ENCODE measurements around the gene KRT7.

The KRT7 gene

GRCh38 chr12:52220477-52220876 is 12.6 kb upstream of the KRT7 start:
- Histone ChIP-seq H3K27me3 (ENCODE audit: insufficient read depth, low read length, poor library complexity, severe bottlenecking) (peaks cover 5% of the 10 kb centered on the region), H3K9me3 (ENCODE audit: insufficient read depth, low read depth, low read length) (no peaks in the 10 kb centered on the region), H3K36me3 (ENCODE audit: insufficient read depth, low read length) (no peaks in the 10 kb centered on the region), H3K4me2 (ENCODE audit: low read depth, low read length, poor library complexity, severe bottlenecking) (no peak overlapping the region), H3F3A (ENCODE audit: low read depth) (no peaks in the 10 kb centered on the region), H2AFZ (ENCODE audit: low read length) (no peak overlapping the region), H3K9me2 (replicated peaks; ENCODE audit: low read depth, low read length) (no peaks in the 10 kb centered on the region), H3K9ac (ENCODE audit: low read depth, low read length, poor library complexity, severe bottlenecking) (no peak overlapping the region), H4K20me1 (ENCODE audit: insufficient read depth, low read length, poor library complexity, severe bottlenecking) (no peaks in the 10 kb centered on the region), H3K4me3 (ENCODE audit: low read length, poor library complexity, severe bottlenecking) (no peak overlapping the region), H3K4me1 (ENCODE audit: insufficient read depth, low read length, poor library complexity, severe bottlenecking) (no peaks in the 10 kb centered on the region), H3K79me2 (ENCODE audit: insufficient read depth, low read length) (no peaks in the 10 kb centered on the region)
- TF ChIP-seq, protein P1, sequence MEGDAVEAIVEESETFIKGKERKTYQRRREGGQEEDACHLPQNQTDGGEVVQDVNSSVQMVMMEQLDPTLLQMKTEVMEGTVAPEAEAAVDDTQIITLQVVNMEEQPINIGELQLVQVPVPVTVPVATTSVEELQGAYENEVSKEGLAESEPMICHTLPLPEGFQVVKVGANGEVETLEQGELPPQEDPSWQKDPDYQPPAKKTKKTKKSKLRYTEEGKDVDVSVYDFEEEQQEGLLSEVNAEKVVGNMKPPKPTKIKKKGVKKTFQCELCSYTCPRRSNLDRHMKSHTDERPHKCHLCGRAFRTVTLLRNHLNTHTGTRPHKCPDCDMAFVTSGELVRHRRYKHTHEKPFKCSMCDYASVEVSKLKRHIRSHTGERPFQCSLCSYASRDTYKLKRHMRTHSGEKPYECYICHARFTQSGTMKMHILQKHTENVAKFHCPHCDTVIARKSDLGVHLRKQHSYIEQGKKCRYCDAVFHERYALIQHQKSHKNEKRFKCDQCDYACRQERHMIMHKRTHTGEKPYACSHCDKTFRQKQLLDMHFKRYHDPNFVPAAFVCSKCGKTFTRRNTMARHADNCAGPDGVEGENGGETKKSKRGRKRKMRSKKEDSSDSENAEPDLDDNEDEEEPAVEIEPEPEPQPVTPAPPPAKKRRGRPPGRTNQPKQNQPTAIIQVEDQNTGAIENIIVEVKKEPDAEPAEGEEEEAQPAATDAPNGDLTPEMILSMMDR (conservative IDR thresholded peaks at IDR 0.05; ENCODE audit: low read length), result no peak
- TF ChIP-seq EZH2phosphoT487 (IDR thresholded peaks at IDR 0.05; ENCODE audit: borderline replicate concordance), result no peak

DNA sequence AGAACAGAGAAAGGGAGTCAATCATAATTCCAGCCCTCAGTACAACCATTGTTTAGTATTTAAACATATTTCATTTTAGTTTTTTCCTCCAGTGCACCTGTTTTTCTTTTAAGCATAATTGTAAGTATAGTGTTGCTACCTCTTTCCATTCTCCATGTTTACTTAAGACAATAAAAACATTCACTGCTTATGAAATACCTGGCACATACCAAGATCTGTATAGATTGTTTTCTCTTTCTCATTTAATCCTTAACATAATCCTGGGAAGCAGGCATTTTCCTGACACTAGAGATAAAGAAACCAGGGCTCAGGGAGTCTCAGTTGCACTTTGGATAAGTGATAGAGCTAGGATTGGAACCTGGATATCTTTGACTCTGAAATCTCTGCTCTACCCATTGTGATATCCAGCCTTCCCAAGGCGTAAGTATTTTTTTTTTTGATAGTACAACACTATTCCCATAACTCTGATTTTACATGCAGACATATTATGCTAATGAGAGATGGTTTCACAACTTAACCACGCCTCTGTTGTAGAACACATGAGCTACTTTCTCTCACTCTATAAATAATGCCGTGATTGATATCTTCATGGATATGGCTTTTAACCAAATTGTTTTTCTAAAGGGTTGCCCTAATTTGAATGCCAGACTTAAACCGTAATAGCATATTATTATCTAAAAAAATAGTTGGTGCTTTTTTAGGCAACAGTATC is 11.8 kb upstream of the KRT7 start:
- H3K4me1 ChIP-seq (ENCODE audit: insufficient read depth, low read length, poor library complexity, severe bottlenecking), result no peaks in the 10 kb centered on the region
- no peaks in the 10 kb centered on the region for H3K9me3 ChIP-seq (ENCODE audit: insufficient read depth, low read depth, low read length)
- no peaks in the 10 kb centered on the region for H3K79me2 ChIP-seq (ENCODE audit: insufficient read depth, low read length)
- no peak overlapping the region for H3K9ac ChIP-seq (ENCODE audit: low read depth, low read length, poor library complexity, severe bottlenecking)
- H3K9me2 ChIP-seq (replicated peaks; ENCODE audit: low read depth, low read length), result no peaks in the 10 kb centered on the region
- H3F3A ChIP-seq (ENCODE audit: low read depth), result no peaks in the 10 kb centered on the region
- no peaks in the 10 kb centered on the region for H4K20me1 ChIP-seq (ENCODE audit: insufficient read depth, low read length, poor library complexity, severe bottlenecking)
- TF ChIP-seq, protein P1 (conservative IDR thresholded peaks at IDR 0.05; ENCODE audit: low read length), result no peak
- no peak for TF ChIP-seq EZH2phosphoT487 (IDR thresholded peaks at IDR 0.05; ENCODE audit: borderline replicate concordance)
- no peaks in the 10 kb centered on the region for H3K36me3 ChIP-seq (ENCODE audit: insufficient read depth, low read length)
- H2AFZ ChIP-seq (ENCODE audit: low read length), result no peak overlapping the region
- H3K27me3 ChIP-seq (ENCODE audit: insufficient read depth, low read length, poor library complexity, severe bottlenecking), result peaks cover 5% of the 10 kb centered on the region
- H3K4me3 ChIP-seq (ENCODE audit: low read length, poor library complexity, severe bottlenecking), result no peak overlapping the region
- no peak overlapping the region for H3K4me2 ChIP-seq (ENCODE audit: low read depth, low read length, poor library complexity, severe bottlenecking)

GRCh38 chr12:52221912-52222457 is 11.1 kb upstream of the KRT7 start:
- H3F3A ChIP-seq (ENCODE audit: low read depth), result no peaks in the 10 kb centered on the region
- no peak overlapping the region for H2AFZ ChIP-seq (ENCODE audit: low read length)
- TF ChIP-seq EZH2phosphoT487 (IDR thresholded peaks at IDR 0.05; ENCODE audit: borderline replicate concordance), result no peak
- TF ChIP-seq, protein P1 (conservative IDR thresholded peaks at IDR 0.05; ENCODE audit: low read length), result peak; percentile 80
- no peaks in the 10 kb centered on the region for H3K9me2 ChIP-seq (replicated peaks; ENCODE audit: low read depth, low read length)
- H4K20me1 ChIP-seq (ENCODE audit: insufficient read depth, low read length, poor library complexity, severe bottlenecking), result no peaks in the 10 kb centered on the region
- H3K79me2 ChIP-seq (ENCODE audit: insufficient read depth, low read length), result no peaks in the 10 kb centered on the region
- peaks cover 5% of the 10 kb centered on the region for H3K27me3 ChIP-seq (ENCODE audit: insufficient read depth, low read length, poor library complexity, severe bottlenecking)
- H3K9me3 ChIP-seq (ENCODE audit: insufficient read depth, low read depth, low read length), result no peaks in the 10 kb centered on the region
- no peak overlapping the region for H3K9ac ChIP-seq (ENCODE audit: low read depth, low read length, poor library complexity, severe bottlenecking)
- H3K36me3 ChIP-seq (ENCODE audit: insufficient read depth, low read length), result no peaks in the 10 kb centered on the region
- H3K4me3 ChIP-seq (ENCODE audit: low read length, poor library complexity, severe bottlenecking), result no peak overlapping the region
- no peaks in the 10 kb centered on the region for H3K4me1 ChIP-seq (ENCODE audit: insufficient read depth, low read length, poor library complexity, severe bottlenecking)
- no peak overlapping the region for H3K4me2 ChIP-seq (ENCODE audit: low read depth, low read length, poor library complexity, severe bottlenecking)

Measured in Loucy (cell line).